Right atrium auricular region (tissue), 2 donors: ENCODE data around the gene GBE1. TPM values are rescaled to one million over a fixed set of nuclear protein-coding genes. Genes with fewer than 3 reads are reported as not detected.
A peak's percentile ranks its signal among the peaks of the same experiment; 100 is the strongest.

Source experiments
- DNase-seq: peaks from one replicate; pipeline ENCODE4 v3.0.0-alpha.2; 2019; ENCODE audit warnings: low spot score
- H3K27ac ChIP-seq, 2 donors: fragments of 200-600 bp; sonication (generic); 1 replicate in 1 of 2; 2 replicates in 1 of 2; pipeline ENCODE4 v1.5.1; 2016 to 2019
- H3K27me3 ChIP-seq, 2 donors: fragments of 200-600 bp; sonication (generic); one replicate each; pipeline versions ENCODE4 v1.5.1 to v1.6.0; 2017 to 2019
- H3K36me3 ChIP-seq: fragments of 200-600 bp; sonication (generic); one replicate; pipeline ENCODE4 v1.5.1; 2016
- H3K4me1 ChIP-seq, 2 donors: fragments of 200-600 bp; sonication (generic); one replicate each; pipeline versions ENCODE4 v1.5.1 to v1.6.0; 2017 to 2019
- H3K4me3 ChIP-seq, 2 donors: fragments of 200-600 bp; sonication (generic); 1 replicate in 1 of 2; 2 replicates in 1 of 2; pipeline ENCODE4 v1.5.1; 2017 to 2019; ENCODE audit warnings: mild to moderate bottlenecking in 1 of 2, moderate library complexity in 1 of 2
- H3K9me3 ChIP-seq, 2 donors: fragments of 200-600 bp; sonication (generic); one replicate each; pipeline ENCODE4 v1.5.1; 2019
- total RNA-seq, 2 donors: library from RNA; depleted of rRNA; stranded (reverse); fragments of >200 nt; gene quantifications; one replicate each; pipeline ENCODE4 v1.1.0, GENCODE V29; 2016
- TF ChIP-seq, protein P1 (sequence below), 2 donors: fragments of 200-600 bp; sonication (generic); IDR thresholded peaks; one replicate each; pipeline ENCODE4 v1.5.1; 2019; ENCODE audit warnings: antibody characterized with exemption in 2 of 2

GBE1 gene
- total RNA-seq: 10 to 100 TPM; 52.5 to 72.6 TPM

DNA sequence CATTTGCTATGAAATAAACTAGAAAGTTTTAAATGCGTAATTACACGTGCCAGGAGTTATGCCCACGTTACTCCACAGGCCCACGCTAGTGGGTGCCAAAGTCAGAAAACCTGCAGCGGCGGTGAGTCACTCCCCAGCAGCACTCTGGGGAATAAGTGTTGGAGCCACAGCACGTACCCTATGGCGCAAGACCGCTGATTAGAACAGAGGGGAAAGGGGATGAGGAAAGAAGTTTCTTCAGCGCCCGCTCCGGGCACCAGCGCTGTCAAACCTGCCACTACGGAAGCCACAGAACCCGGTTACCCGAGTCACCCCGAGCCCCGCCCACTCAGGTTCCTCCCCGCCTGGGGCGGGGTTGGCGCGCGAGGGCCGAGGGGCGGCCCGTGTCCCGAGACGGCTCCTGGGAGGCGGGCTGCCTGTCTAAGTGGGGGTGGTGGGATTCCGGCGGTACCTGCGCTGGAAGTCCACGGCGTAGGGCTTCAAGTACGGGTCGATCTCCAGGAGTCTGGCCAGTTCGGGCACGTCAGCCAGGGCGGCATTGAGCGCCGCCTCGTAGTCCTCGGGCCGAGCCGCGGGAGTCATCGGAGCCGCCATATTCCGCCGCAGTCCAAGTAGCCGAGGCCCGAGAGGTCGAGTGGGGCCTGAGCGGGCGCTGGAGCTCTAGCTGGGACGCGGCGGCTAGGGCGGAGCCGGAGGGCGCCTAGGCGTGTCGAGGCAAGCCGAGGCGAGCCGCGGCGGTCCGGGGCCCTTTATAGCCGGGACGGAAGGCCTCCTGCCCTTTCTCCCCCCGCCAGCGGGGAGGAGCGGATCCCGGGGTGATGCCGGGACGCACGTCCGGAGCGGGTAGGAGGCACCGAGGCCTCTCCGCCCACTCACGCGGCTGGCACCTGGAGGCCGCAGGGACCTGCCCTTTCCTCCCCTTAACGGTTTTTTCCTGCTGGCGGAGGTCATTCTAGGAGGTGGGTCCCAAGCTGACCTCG is at the start of gene GBE1:
TSS of gene GBE1 (minus strand) at position 722 of the 980 bp plus-strand sequence. CDS start at position 594, 128 bp downstream.
- Histone ChIP-seq H3K36me3 (peaks cover 15% of the 10 kb centered on the region), H3K27ac (peak within 1 kb of the TSS; percentile 98 to 99), H3K9me3 (no peaks in the 10 kb centered on the region), H3K27me3 (no peaks in the 10 kb centered on the region), H3K4me1 (peaks cover 0 to 51% of the 10 kb centered on the region in 2 donors), H3K4me3 (peak within 1 kb of the TSS; percentile 73 to 78)
- TF ChIP-seq, protein P1, sequence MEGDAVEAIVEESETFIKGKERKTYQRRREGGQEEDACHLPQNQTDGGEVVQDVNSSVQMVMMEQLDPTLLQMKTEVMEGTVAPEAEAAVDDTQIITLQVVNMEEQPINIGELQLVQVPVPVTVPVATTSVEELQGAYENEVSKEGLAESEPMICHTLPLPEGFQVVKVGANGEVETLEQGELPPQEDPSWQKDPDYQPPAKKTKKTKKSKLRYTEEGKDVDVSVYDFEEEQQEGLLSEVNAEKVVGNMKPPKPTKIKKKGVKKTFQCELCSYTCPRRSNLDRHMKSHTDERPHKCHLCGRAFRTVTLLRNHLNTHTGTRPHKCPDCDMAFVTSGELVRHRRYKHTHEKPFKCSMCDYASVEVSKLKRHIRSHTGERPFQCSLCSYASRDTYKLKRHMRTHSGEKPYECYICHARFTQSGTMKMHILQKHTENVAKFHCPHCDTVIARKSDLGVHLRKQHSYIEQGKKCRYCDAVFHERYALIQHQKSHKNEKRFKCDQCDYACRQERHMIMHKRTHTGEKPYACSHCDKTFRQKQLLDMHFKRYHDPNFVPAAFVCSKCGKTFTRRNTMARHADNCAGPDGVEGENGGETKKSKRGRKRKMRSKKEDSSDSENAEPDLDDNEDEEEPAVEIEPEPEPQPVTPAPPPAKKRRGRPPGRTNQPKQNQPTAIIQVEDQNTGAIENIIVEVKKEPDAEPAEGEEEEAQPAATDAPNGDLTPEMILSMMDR (IDR thresholded peaks at IDR 0.05): peak in 1 of 2 donors; percentile 57
- peak; percentile 98 for DNase-seq

DNA sequence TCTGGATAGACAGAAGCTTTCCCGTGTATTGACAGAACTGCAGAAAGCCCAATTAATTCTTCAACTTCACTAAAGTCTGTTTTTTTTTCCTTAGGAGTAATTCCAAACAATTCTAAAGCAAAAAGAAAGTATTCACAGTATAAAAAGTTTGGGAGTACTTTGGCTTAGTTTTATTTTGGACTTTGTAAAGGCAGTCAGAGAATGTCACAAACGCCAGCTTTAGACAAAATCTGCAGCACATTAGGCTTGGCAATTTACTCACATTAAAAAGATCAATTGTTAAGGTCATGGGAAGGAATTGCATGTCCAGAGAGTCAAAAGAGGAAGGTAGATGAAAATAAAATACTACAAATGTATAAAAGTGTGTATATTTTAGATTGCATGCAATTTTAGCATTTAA is 47.5 kb upstream of the GBE1 start:
- H3K9me3 ChIP-seq: no peaks in the 10 kb centered on the region
- no peak for DNase-seq
- TF ChIP-seq, protein P1 (IDR thresholded peaks at IDR 0.05): no peak
- H3K36me3 ChIP-seq: no peaks in the 10 kb centered on the region
- H3K27me3 ChIP-seq: no peaks in the 10 kb centered on the region
- H3K4me1 ChIP-seq: no peaks in the 10 kb centered on the region
- H3K27ac ChIP-seq: no peak overlapping the region
- H3K4me3 ChIP-seq: no peak overlapping the region

DNA sequence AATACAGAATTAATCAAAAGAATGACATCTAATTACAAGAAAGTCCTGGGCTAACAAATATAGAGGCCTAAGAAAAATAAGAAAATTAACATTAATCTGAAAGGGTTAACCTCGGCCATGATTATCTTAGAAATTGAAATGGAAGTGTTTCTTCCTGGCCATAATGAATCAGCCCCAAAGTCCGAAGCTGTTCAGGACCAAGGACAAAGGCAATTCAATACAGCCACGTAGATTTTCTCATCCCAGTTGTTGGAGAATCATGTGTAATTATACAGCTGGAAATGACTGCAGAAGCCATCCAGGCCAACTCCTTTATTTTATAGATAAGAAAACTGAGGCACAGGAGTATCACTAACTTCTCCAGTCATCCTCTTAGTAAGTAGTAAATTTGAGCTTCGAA is 38.0 kb upstream of the GBE1 start:
- no peak overlapping the region for H3K27ac ChIP-seq
- H3K27me3 ChIP-seq: no peaks in the 10 kb centered on the region
- no peak for DNase-seq
- no peaks in the 10 kb centered on the region for H3K9me3 ChIP-seq
- H3K36me3 ChIP-seq: no peaks in the 10 kb centered on the region
- TF ChIP-seq, protein P1 (IDR thresholded peaks at IDR 0.05): no peak
- no peaks in the 10 kb centered on the region for H3K4me1 ChIP-seq
- no peak overlapping the region for H3K4me3 ChIP-seq

DNA sequence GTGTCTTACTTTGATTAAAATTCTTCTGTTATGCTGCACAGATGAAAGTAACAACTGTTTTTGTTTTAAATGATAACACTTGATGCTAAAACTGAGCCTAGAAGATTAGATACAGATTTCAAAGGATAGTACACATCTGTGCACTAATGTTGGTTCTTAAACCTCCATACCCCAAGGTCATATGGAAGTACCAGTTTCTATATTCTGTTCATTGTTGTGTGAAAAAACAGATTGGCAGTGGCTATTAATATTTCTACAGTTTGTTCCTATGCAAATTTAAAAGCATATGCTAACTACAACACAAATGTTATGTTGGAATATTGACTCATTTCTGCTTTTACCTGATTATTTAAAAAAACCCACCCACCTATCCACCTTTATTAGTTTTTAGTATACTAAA is 32.0 kb upstream of the GBE1 start:
- Histone ChIP-seq H3K4me3 (no peak overlapping the region), H3K36me3 (no peaks in the 10 kb centered on the region), H3K9me3 (no peaks in the 10 kb centered on the region), H3K27ac (no peak overlapping the region), H3K27me3 (no peaks in the 10 kb centered on the region), H3K4me1 (peaks cover 0 to 17% of the 10 kb centered on the region in 2 donors)
- no peak for DNase-seq
- TF ChIP-seq, protein P1 (IDR thresholded peaks at IDR 0.05): no peak

DNA sequence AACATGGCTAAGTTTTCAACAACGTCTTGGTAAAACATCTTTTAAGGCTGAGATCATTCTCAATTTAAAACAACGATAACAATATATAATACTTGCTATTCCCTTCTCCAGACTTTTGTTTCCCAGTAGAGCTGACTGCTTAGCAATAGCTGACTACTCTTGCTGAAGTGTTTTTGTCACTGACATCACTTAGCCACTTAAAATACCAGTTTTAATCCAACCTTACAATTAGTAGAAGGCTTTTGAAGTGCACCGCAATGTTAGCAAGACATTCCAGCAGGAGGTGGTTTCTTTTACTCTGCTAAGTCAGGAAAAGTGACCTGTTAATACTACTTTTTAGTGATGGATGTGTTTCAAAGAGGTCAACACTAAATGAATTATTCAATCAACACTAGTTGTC is 28.7 kb upstream of the GBE1 start:
- peaks cover 0 to 17% of the 10 kb centered on the region in 2 donors for H3K4me1 ChIP-seq
- H3K9me3 ChIP-seq: no peaks in the 10 kb centered on the region
- TF ChIP-seq, protein P1 (IDR thresholded peaks at IDR 0.05): no peak
- H3K27ac ChIP-seq: peak overlapping the region; percentile 47 to 82
- no peak overlapping the region for H3K4me3 ChIP-seq
- H3K36me3 ChIP-seq: no peaks in the 10 kb centered on the region
- no peak for DNase-seq
- H3K27me3 ChIP-seq: no peaks in the 10 kb centered on the region
